Gastroesophageal sphincter (tissue), 3 donors: Measurements from ENCODE around the gene PPP1R13B.

Source experiments
- EP300 ChIP-seq: sonication (generic); formaldehyde crosslinking; IDR thresholded peaks from one replicate; pipeline ENCODE4 v1.6.1; 2017; ENCODE audit warnings: antibody characterized with exemption, mild to moderate bottlenecking
- POLR2A ChIP-seq, 2 donors: fragments of 450-650 bp; IDR thresholded peaks; one replicate each; pipeline ENCODE4 v1.6.1; 2017; ENCODE audit warnings: antibody characterized with exemption in 2 of 2, mild to moderate bottlenecking in 2 of 2, moderate library complexity in 1 of 2
- POLR2AphosphoS5 ChIP-seq: sonication (generic); formaldehyde crosslinking; IDR thresholded peaks from one replicate; pipeline ENCODE4 v1.6.1; 2017; ENCODE audit warnings: antibody characterized with exemption
- TF ChIP-seq, protein P1 (sequence below), 4 experiments: fragments of 200-600 bp in 2 of 4; fragments of 450-650 bp in 2 of 4; sonication (generic) in 1 of 4; IDR thresholded peaks; one replicate each; pipeline ENCODE4 v1.5.1; 2017 to 2019; ENCODE audit warnings: antibody characterized with exemption in 4 of 4, mild to moderate bottlenecking in 2 of 4, moderate library complexity in 2 of 4

DNA sequence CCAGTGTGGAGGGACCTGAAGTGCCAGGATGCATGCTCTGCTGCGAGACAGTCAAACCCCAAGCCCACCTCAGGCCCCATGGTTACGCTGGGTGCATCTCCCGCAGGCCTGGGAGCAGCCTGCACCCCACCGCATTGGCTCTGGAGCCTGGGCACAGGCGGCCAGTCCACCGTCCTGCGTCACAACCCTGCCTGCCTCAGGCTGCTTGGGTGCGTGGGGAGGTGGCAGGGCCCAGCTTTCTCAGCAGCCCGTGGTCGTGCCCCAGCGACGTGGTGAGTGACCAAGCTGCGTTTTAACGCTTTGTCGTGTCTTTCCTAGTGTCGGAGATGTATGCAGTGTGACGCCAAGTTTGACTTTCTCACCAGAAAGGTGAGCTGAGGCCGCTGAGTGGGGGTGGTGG, 120.9 kb downstream of the PPP1R13B start:
- no peak for TF ChIP-seq EP300
- TF ChIP-seq POLR2AphosphoS5: no peak
- TF ChIP-seq, protein P1, sequence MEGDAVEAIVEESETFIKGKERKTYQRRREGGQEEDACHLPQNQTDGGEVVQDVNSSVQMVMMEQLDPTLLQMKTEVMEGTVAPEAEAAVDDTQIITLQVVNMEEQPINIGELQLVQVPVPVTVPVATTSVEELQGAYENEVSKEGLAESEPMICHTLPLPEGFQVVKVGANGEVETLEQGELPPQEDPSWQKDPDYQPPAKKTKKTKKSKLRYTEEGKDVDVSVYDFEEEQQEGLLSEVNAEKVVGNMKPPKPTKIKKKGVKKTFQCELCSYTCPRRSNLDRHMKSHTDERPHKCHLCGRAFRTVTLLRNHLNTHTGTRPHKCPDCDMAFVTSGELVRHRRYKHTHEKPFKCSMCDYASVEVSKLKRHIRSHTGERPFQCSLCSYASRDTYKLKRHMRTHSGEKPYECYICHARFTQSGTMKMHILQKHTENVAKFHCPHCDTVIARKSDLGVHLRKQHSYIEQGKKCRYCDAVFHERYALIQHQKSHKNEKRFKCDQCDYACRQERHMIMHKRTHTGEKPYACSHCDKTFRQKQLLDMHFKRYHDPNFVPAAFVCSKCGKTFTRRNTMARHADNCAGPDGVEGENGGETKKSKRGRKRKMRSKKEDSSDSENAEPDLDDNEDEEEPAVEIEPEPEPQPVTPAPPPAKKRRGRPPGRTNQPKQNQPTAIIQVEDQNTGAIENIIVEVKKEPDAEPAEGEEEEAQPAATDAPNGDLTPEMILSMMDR (IDR thresholded peaks at IDR 0.05): no peak
- no peak for TF ChIP-seq POLR2A (IDR thresholded peaks at IDR 0.05)
